Inflammatory macrophage (primary cell): ENCODE results near the gene DOCK9.
"Not testable (repeated sequence)": the region's sequence is repeated elsewhere in the genome, so short reads cannot be mapped to it uniquely, and the experiment has no call there.

Experiments
- DNase-seq, 2 donors: peaks; one replicate each; pipeline ENCODE4 v3.0.0-alpha.2; 2020 to 2022

Gene DOCK9

DNA sequence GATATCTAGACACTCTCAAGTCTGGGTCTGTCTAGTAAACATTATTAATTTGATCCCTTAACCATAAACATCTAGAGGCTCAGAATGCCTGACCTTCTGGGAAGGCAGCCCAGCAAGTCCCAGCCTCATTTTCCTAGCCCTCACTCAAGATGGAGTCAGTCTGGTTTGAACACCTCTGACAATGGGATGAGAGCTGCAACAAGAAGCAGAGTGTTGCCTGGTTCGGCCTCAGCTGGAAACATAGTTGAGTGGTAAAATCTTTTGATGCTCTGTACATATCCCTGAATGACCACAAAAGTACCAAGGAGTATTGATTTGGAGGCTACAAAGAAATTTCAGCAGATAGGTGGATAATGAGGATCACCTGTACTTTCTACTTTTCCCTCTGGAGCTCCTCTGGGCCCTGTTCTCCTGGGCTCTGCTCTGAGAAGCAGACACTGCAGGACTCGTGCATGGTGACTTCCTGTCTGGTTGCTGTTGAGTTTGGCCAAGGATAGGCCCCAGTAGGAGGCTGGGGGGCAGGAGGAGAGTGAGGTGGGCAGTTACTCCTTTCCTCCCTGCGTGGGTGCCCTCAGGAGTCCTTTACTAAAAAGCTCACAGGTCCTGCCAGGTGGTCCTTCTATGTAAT, 157.0 kb downstream of the DOCK9 start:
- no peak for DNase-seq

DNA sequence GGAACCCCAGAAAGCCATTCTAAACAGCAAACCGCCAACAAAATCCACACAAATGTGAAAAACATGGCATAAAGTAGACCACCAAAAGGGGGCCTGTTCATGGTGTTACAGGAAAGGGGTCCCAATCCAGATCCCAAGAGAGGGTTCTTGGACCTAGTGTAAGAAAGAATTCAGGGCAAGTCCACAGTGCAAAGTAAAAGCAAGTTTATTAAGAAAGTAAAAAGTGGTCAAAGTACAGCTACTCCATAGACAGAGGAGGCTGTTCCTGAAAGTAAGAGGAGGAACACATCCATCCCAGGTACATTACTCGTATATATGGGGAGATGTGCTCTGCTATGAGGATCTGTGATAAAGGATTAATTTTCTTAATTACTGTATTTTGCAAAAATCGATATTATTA, 157.6 kb downstream of the DOCK9 start:
- no peak for DNase-seq

DNA sequence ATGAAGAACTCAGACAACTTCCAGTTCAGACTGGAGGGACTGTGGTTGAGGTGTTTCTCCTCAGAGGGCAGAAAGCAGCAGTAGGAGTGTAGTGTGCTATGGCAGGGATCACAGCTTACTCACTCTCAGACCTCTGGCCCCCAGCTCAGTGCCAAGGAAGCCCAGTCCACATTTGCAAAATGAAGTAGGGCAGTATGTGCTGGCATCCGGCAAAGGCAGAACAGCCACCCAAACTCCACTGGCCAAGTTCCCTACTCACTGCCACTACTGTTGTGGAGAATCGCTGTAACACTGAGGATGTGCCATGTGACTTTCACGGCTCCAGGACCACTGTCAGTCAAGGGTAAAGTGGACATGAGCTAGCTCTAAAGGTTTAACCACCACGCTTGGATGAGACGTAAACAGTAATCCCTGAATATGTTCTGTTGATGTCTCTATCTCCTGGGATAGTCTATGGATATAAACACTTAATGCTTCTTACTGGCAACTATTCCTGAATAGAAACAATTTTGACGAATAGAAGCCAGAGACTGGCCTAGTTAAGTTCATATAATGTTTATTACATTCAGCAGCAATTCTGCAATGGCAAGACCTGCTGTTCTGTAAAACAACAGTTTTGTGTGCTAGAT, 158.4 kb downstream of the DOCK9 start:
- no peak for DNase-seq

DNA sequence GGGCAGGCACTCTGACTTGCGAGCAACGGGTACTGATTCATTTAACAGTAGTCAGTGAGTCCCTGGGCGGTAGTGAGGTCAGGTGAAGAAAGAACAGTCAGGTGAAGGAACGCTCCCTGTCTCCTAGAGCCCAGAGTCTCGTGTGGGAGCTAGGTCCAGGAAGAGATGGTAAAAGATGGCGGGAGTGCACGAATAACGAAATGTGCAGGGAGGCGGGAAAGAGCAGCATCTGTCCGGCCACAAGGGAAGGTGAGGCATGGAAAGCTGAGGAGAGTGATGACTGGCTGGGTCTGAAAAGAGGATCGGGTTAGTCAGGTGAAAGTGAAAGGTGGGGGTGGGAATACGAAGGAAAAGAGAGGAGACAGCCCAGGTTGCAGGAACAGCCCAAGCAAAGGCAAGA, 161.5 kb downstream of the DOCK9 start:
- DNase-seq: no peak

DNA sequence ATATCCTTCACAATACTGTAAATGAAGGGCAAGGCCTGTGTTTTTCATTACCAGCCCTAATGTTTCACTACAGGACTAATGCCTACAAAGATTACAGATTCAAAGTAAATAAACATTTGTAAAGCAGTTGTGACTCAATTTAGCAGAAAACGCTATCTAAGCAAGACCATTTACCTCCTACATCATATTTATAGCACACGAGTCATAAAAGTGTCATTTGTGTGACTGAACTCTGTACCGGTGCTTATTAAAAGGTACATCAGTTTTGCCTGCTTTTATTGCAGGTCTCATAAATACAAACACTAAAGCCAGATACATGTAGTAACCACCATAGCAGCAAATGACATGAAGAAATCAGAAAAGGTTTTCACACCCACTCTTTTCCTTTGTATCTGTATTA, 163.9 kb downstream of the DOCK9 start:
- no peak for DNase-seq

DNA sequence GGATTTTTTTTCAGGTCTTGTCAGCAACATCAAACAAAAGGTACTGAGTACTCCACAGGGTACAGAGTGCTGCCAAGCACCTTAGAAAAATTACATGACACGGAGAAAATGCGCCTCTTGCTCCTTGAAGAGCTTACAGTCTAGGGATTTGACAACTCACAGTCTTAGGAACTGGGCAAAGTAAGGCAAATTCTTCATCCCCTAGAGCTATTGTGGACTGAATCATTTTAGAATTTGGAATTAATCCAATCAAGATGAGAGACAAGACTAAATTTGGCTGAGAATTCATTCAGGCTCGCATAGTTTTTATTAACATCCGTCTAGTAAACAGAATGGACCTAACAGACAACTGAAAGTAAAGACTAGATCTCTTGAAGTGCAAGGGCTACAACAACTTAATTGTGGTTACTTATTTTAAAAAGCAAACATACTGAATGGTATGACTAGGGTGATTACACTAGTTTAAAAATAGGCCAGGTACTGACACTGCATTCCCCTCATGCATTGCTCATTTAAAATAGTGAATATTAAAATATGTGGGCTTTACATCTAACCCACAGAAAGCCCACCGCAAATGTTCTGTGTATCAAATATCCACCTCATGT, 165.6 kb downstream of the DOCK9 start:
- not testable (repeated sequence) for DNase-seq

DNA sequence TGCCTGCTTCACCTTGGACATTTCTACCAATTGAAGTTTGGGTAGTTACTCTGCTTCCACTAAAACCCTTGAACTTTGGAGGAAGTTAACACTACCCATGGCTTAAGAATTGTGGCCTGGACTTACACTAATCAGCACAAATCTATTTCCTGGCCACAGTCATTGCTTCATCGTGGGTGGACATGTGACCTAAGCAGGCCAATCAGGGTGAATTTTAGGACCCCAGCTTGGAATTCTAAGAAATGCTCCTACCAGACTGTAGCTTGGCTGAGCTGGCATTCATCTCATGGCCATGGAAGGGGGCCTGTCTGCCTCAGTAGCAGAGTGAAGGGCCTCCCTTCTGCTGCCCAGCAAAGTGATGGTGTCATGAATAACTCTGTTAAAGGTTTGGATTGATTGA, 167.1 kb downstream of the DOCK9 start:
- DNase-seq: no peak

DNA sequence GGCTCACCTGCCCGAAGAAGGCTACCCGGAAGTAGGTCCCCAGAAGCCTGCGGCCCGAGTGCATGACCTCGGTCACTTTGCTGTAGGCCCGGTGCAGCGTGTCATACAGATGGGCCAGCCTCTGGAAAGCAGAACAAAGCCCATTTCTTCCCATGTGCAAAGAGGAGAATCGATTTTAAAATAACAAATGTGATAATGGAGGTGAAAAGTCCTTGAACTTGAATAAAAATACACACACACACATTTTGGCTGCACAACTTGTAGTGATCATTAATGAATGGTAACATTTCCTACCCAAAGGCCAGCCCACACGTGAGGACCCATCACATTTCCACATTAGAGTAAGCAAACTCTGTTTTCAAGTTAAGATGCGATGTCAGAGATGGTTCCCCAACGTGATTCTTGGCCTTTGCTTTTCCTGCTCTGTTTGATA, 168.5 kb downstream of the DOCK9 start:
- no peak for DNase-seq

DNA sequence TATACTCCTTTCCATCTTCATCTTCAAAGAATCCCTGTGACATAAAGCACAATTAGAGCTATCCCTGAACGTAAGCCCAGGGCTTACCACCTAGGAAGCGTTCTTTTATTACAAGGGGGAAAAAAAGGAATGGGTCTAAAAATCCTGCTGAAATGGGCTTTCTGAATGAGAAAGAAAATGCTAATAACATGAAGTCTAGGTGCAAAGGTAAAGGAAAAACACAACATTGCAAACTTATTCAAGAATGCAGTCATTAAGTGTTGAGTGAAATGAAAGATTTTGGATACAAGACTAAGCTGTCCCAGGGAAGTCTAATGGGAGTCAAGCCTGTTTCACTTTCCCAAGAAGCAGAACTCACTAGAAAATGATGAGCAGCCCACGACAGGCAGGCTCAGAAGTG, 170.1 kb downstream of the DOCK9 start:
- DNase-seq: no peak

DNA sequence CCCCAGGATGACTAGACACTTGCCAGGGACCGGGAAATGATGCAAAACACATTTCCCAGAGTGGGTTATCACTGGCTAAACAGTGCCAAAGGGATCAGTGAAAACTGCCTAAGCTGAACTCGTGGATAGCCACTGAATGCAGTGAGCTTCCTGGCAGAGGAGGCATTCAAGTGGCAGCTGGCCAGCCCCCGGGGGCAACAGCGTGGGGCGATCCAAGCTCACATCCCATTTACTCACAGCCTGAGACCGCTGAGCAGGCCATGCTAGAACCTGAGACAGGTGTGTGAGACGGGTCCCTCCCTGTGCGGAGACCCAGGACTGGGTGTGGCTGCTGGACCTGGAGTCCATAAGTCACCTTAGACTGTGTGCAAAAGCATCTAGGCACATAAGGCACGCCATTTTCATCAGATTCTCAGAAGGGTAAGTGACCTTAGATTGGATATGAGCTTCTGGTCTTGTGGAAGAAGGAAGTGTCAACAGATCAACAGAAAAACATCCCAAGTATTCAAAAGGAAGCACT, 173.5 kb downstream of the DOCK9 start:
- no peak for DNase-seq

DNA sequence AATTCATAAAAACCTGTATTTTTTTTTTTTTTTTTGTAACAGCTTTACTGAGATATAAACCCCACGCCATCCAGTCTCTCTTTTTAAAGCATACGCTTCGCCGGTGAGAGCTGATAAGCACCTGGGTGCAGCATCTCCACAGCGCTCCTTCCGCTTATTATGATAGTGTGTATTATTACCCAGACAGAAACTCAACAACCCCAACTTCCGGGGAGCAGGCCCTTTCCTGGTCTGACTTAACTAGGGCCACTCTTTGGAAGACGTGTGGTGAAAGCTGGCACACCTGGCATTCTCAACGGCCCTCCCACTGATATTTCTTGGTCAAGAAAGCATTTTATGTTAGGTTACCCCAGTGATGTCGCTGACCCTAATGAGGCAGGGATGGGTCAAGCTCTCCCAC, 173.9 kb downstream of the DOCK9 start:
- no peak for DNase-seq

DNA sequence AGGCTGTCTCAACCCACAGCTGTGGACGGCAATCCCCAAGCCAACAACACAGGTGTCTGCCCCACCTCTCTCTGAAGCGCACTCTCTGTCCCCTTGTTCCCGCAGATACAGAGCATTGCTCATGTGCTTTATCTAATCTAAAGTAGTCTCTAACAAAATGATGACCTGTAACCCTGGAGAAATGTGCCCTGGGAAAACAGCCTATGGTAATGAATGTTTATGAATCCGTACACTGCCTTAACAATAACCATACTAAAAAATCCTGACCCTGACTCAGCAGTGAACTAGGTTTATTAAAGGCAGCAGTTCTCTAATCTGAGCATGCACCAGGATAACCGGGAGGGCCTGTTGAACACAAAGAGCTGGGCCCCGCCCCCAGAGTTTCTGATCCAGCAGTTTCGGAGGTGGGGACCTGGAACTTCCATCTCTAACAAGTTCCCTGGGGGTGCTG, 174.7 kb downstream of the DOCK9 start:
- no peak for DNase-seq

DNA sequence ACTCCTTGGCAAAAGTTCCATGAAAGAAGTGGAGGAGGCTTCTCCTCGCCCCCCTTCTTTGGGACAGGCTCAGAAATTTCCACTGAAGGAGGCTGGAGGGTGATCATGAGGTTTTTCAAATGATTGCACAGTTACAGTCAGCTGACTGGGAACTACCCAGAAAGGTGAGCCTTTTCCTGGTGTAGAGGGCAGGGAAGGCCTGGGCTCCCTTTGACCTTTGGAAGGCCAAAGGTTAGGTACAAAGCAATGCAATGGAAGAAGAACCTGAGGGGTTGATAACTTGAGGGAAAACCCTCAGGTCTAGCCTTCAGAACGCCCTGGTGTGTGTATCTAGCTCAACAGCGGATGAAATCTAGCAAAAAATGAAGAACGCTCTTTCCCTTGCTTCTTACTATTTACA, 175.3 kb downstream of the DOCK9 start:
- DNase-seq: no peak

DNA sequence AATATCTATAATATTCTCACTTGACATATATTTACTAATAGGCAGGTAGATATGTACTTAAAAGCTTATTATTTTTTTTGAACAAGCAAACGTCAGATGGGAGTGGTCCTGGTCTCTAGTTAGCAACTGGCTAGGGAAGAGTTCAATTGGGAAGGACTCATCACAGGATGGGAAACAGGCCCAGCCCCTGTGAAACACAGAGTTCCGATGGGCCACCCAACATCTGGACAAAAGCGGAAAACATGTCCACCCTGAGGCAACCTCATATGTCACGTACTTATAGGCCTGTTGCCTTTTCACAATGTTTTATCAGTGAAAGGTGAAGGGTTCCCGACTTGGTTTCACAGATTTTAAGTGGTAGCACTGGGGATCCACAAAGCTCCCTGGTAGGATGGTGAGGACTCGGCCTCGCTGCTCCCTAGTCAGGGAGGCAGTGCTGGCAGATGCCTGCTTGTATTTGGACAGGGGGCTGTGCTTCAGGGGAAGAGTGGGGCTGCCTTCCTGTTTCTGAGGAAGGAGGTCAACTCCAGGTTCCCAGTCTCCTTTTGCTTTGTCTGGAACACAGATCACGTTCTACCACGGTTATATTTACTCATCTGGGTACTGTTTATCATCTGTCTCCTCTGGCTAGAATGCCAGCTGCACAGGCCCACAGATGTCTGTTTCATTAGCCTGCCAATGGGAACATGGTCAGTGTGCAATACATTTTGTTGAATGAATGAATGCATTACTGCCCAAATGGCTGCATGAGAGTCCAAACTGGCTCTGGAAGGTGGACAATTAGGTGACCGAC, 176.0 kb downstream of the DOCK9 start:
- DNase-seq: no peak

DNA sequence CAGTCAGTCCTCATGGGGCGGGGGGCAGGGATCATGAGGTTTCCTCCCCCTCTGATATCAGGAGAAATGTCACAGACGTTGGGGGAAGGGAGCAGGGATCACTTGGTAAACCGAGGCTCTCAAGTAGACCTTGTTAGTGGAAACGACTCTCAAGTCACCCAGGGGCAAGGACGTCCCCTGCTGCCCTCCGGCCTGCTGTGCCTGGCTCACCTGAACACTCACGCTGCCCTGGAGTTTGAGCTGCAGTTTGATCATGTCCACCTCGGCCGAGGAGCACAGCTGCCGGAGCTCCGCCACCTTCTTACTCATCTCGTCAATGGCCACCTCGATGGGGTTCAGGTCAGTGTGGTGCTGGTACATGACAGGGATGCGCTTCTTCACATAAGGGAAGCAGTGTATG, 177.8 kb downstream of the DOCK9 start:
- no peak for DNase-seq

DNA sequence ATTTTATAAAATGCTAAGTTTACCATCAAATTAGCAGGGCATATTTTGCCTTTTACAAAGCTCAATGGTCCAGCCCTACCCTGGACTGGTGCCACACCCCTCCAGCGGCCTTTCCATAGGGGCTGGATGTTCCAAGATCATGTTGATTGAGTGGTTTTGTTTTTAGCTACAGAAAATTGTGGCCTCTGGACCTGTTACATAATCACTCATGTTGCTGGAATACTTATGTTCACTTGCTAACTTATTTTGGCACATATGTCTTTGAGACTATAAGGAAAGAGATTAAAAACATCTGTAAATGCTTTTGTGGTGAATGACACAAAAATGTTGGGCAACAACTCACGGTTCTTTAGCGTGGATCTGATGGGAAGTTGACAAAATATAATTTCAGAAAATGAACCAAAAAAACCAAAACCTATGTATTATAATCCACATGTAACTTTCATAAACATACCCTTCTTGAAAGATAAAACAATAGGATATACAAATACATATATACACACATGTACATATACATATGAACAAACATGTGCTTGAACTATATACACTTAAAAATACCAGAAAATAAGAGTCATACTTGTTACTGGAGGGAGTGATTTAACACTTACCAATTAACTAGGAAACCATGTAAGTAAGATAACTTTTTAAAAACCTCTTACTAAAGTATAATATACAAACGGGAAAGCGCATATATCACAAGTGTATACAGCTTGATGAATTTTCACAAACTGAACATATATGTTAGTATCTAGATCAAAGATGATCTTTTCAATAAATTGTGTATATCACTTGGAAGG, 178.8 kb downstream of the DOCK9 start:
- no peak for DNase-seq

DNA sequence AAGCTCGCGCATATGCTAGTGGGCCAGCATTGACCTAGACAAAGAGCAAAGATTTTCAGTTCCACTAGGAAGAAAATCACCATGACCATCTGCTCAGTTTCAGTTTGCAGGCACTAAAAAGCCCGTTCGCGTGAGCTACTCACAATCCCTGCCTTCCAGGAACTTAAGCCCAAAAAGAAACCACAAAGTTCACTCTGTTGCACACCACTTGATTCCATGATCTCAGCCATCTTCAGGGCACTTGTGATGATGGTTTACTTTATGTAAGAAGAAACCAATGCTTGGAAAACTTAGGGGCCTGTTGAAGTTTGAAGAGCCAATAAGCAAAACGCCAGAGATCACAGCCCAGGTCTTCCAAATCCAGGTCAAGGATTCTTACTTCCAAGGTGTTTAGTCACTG, 180.4 kb downstream of the DOCK9 start:
- no peak for DNase-seq

DNA sequence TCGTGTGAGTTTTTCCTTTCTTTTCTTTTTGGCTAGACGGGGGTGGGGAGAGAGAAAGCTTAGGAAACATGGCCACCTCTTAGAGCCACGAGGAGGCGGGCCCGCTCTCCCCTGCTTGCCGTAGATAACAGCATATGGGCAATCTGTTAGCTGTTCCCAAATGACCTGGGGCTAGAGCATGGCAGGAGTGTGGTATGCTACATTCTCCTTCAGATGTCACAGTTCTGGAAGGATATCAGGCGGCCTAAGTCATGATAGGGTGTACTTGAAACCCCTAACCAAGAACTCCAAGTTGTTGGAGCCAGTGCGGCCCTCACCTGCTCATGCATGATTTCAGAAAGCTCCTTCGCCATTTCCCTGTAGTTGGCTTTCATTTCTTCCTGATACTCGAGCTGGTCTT, 181.1 kb downstream of the DOCK9 start:
- no peak for DNase-seq

DNA sequence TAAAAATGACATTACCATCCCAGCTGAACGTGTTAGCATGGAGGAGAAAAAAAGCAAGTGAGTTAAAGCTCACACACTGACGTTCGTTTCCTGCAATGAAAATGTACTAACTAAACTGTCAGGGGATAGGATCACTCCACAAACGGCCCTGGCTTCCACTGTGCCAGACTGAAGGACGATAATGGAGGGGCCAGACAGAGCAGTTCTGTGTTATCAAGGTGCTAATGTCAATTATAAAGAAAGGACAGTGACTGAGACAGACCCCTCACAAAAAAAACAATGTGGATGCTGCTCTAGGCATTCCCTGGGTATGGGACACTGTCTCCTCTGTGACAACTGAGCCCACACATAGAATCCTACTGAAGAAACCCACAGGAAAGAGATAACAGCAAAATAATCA, 181.7 kb downstream of the DOCK9 start:
- no peak for DNase-seq

DNA sequence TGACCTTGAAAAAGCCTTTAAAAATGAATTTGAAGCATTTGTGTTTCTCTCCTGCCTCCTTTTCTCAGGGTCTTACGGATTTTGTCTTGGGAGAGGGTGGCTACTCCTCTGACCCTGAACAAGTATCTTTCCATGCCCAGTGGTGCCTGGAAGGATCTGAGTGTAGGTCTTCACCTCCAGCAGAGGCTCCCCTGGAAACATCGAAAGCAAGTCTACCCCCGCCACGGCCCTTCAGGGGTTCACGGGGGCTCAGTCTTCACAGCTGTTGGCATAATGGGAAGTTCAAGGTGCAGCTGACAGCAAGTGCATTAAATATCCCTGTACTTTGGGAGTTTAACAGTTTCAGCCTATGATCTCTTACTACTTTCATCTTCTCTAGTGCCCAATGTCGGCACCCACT, 182.6 kb downstream of the DOCK9 start:
- DNase-seq: no peak

DNA sequence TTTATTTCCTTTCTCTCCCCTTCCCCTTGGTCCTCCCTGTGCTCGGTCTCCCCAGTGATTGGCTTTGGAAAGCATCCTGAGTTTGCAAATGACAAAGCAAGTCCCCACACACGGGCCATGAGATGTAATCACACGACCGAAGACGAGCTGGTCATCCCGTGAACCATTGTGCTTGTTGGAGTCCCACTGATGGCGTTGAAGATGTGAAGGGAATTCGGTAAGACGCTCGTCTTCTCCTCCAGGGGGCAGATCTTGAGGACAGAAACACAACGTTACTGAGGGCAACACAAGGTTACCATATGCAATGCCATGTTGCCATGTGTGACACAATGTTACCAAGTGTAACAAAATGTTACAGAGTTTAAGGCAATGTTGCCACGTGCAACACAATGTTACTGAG, 183.4 kb downstream of the DOCK9 start:
- no peak for DNase-seq

DNA sequence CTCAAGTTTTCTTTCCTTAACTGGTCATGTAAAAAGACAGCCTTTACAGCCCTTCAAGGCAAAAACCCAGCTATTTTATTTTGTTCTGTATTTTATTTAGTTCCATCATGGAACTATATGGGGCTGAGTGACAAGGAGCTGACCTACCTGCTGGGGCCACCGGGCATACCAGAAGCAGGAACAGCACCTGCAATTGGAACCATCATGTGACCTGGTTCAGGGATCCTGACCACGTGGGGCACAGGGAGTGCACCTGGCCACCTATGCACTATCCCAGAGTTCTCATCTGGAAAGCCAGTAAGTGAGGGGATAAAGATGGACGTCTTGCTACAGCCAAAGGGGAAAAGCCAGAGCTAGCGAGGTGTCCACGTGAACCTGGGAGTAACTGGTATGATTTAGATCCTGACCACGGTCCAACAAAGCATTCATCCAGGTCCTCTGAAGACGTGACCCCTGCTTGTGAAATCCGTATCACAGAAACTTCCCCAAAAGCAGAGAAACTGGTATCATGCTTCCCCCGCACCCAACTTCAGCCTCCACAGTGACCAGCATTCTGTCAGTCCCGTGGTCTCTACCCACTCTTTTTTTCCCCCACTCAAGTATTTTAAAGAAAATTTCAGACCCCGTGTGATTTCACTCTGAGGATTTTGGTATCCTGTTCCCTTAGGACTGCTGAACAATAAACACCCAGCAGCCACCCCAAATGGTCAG, 184.9 kb downstream of the DOCK9 start:
- DNase-seq: peak; percentile 48 to 63
